RWPE2 (cell line): ENCODE data around the gene PRR23B.
"Not testable (repeated sequence)": the region's sequence is repeated elsewhere in the genome, so short reads cannot be mapped to it uniquely, and the experiment has no call there.

Experiments used
- ATAC-seq: fragments of 200-7000 bp; cut with Tn5 transposase; 3 replicates; pipeline ENCODE4 v1.9.1; 2021; ENCODE audit warnings: low read depth
- DNase-seq: peaks from one replicate; pipeline ENCODE4 v3.0.0-alpha.2; 2020; ENCODE audit warnings: low spot score
- H3K27ac ChIP-seq: fragments of 450-650 bp; 2 replicates; pipeline ENCODE4 v1.5.1; 2017; ENCODE audit warnings: mild to moderate bottlenecking; ENCODE audit not compliant: poor library complexity, severe bottlenecking
- H3K27me3 ChIP-seq: fragments of 250-450 bp; sonication (Bioruptor Pico); 2 replicates; pipeline ENCODE4 v1.5.1; 2021; ENCODE audit warnings: mild to moderate bottlenecking, moderate library complexity; ENCODE audit not compliant: insufficient read depth, poor library complexity, severe bottlenecking
- H3K36me3 ChIP-seq: fragments of 250-450 bp; sonication (Bioruptor Pico); 2 replicates; pipeline ENCODE4 v1.5.1; 2020; ENCODE audit warnings: low read depth, mild to moderate bottlenecking, moderate library complexity
- H3K4me1 ChIP-seq: fragments of 250-450 bp; sonication (Bioruptor Pico); 2 replicates; pipeline ENCODE4 v1.5.1; 2021; ENCODE audit warnings: mild to moderate bottlenecking, moderate library complexity; ENCODE audit not compliant: insufficient read depth, poor library complexity, severe bottlenecking
- H3K4me3 ChIP-seq: fragments of 250-450 bp; sonication (Bioruptor Pico); 2 replicates; pipeline ENCODE4 v1.5.1; 2021; ENCODE audit warnings: mild to moderate bottlenecking, moderate library complexity; ENCODE audit not compliant: severe bottlenecking
- H3K9me3 ChIP-seq: fragments of 250-450 bp; sonication (Bioruptor Pico); 2 replicates; pipeline ENCODE4 v1.5.1; 2021; ENCODE audit warnings: mild to moderate bottlenecking, moderate library complexity; ENCODE audit not compliant: severe bottlenecking
- TF ChIP-seq, protein P1 (sequence below): fragments of 450-650 bp; IDR thresholded peaks from one replicate; pipeline ENCODE4 v1.5.1; 2017; ENCODE audit warnings: mild to moderate bottlenecking, moderate library complexity; ENCODE audit not compliant: poor library complexity, severe bottlenecking

PRR23B gene

GRCh38 chr3:139043554-139044365 is 23.0 kb upstream of the PRR23B start:
- no peak for ATAC-seq
- Histone ChIP-seq H3K4me1 (no peaks in the 10 kb centered on the region), H3K4me3 (no peak overlapping the region), H3K9me3 (no peaks in the 10 kb centered on the region), H3K27ac (no peak overlapping the region), H3K27me3 (peaks cover 2% of the 10 kb centered on the region), H3K36me3 (no peaks in the 10 kb centered on the region)
- DNase-seq = no peak
- TF ChIP-seq, protein P1, sequence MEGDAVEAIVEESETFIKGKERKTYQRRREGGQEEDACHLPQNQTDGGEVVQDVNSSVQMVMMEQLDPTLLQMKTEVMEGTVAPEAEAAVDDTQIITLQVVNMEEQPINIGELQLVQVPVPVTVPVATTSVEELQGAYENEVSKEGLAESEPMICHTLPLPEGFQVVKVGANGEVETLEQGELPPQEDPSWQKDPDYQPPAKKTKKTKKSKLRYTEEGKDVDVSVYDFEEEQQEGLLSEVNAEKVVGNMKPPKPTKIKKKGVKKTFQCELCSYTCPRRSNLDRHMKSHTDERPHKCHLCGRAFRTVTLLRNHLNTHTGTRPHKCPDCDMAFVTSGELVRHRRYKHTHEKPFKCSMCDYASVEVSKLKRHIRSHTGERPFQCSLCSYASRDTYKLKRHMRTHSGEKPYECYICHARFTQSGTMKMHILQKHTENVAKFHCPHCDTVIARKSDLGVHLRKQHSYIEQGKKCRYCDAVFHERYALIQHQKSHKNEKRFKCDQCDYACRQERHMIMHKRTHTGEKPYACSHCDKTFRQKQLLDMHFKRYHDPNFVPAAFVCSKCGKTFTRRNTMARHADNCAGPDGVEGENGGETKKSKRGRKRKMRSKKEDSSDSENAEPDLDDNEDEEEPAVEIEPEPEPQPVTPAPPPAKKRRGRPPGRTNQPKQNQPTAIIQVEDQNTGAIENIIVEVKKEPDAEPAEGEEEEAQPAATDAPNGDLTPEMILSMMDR = no peak

DNA sequence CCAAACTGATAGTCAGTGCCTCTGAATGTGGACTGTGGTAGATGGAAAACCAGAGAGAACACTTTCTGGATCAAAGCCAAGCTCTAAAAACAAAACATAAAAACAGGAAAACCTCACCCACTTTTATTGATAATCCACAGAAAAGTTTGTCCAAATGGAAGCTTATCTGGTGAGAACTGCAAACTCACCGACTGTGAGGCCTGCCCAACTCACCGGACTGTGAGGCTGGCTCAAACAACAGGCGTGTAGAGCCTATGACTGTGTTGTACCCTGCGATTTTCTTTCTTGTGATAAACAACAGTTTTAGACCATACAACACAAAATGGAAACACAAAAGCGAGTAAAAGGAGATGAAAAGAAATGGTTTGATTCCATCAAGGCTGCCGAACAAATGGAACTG is 16.8 kb upstream of the PRR23B start:
- H3K36me3 ChIP-seq = no peaks in the 10 kb centered on the region
- no peaks in the 10 kb centered on the region for H3K9me3 ChIP-seq
- H3K27me3 ChIP-seq = peaks cover 8% of the 10 kb centered on the region
- no peaks in the 10 kb centered on the region for H3K4me1 ChIP-seq
- ATAC-seq = no peak
- no peak for DNase-seq
- no peak overlapping the region for H3K4me3 ChIP-seq
- TF ChIP-seq, protein P1 = no peak
- no peak overlapping the region for H3K27ac ChIP-seq

- H3K4me3 ChIP-seq = no peak overlapping the region
- no peaks in the 10 kb centered on the region for H3K9me3 ChIP-seq
- H3K36me3 ChIP-seq = no peaks in the 10 kb centered on the region
- H3K27ac ChIP-seq = no peak overlapping the region
- TF ChIP-seq, protein P1 = no peak
- H3K27me3 ChIP-seq = peaks cover 6% of the 10 kb centered on the region
- DNase-seq (no peak), ATAC-seq (no peak)
- H3K4me1 ChIP-seq = no peaks in the 10 kb centered on the region
Measured at GRCh38 chr3:139032326-139033002, 11.7 kb upstream of the PRR23B start.

DNA sequence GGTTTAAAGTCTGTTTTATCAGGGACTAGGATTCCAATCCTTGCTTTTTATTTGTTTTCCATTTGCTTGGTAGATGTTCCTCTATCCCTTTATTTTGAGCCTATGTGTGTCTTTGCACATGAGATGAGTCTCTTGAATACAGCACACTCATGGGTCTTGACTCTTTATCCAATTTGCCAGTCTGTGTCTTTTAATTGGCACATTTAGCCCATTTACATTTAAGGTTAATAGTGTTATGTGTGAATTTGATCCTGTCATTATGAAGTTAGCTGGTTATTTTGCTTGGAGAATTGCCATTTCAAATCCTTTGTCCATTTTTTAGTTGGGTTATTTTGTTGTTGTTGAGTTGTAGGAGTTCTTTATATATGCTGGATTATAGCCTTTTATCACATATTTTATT is 9.8 kb upstream of the PRR23B start:
- not testable (repeated sequence) for H3K27me3 ChIP-seq, H3K4me1 ChIP-seq, H3K9me3 ChIP-seq, H3K36me3 ChIP-seq, DNase-seq, ATAC-seq, H3K4me3 ChIP-seq, H3K27ac ChIP-seq

- Histone ChIP-seq H3K36me3 (no peaks in the 10 kb centered on the region), H3K27ac (no peak overlapping the region), H3K9me3 (no peaks in the 10 kb centered on the region), H3K4me3 (no peak overlapping the region), H3K27me3 (no peaks in the 10 kb centered on the region), H3K4me1 (no peaks in the 10 kb centered on the region)
- TF ChIP-seq, protein P1 = no peak
- no peak for DNase-seq
- no peak for ATAC-seq
Measured at GRCh38 chr3:139024968-139025367, 4.2 kb upstream of the PRR23B start.
